Left ventricle myocardium inferior (tissue), 1 donor: Measurements from ENCODE around the gene ADCY4. TPM values are rescaled to one million over a fixed set of nuclear protein-coding genes. Genes with fewer than 3 reads are reported as not detected.

Experiments used
- DNase-seq: peaks from one replicate; pipeline ENCODE4 v3.0.0-alpha.2; 2020
- H3K27ac ChIP-seq: fragments of 200-600 bp; replicated peaks from 2 replicates; pipeline ENCODE4 v1.8.0; 2021
- H3K27me3 ChIP-seq: fragments of 200-600 bp; 2 replicates; pipeline ENCODE4 v1.8.0; 2021; ENCODE audit warnings: low read depth
- H3K36me3 ChIP-seq: fragments of 200-600 bp; 2 replicates; pipeline ENCODE4 v1.8.0; 2021
- H3K4me1 ChIP-seq: fragments of 200-600 bp; 2 replicates; pipeline ENCODE4 v1.8.0; 2021
- H3K4me3 ChIP-seq: fragments of 200-600 bp; 2 replicates; pipeline ENCODE4 v1.8.0; 2021; ENCODE audit warnings: mild to moderate bottlenecking, moderate library complexity
- H3K9me3 ChIP-seq: fragments of 200-600 bp; replicated peaks from 2 replicates; pipeline ENCODE4 v1.8.0; 2021
- intact Hi-C: fragments of 100-400 bp; cut with micrococcal nuclease; formaldehyde crosslinking; loops from one replicate; pipeline ENCODE4 v1.11.0; 2022
- total RNA-seq: library from RNA; stranded (reverse); fragmentation: NEBNext Ultra II Directional; extraction: Animal tissue kit (Norgen Biotek cat#: 25700); gene quantifications from one replicate; pipeline ENCODE4 v1.2.1, GENCODE V29; 2021
- TF ChIP-seq, protein P1 (sequence below): fragments of 200-600 bp; IDR thresholded peaks from 2 replicates; pipeline ENCODE4 v1.8.0; 2021; ENCODE audit warnings: antibody characterized with exemption, mild to moderate bottlenecking, borderline replicate concordance
- donor health status: DM: no; HTN: yes; CAD: no; lungs with severe emphysema.

The ADCY4 gene
- total RNA-seq, 1 donor from 2014 or later: 26.6 TPM

DNA sequence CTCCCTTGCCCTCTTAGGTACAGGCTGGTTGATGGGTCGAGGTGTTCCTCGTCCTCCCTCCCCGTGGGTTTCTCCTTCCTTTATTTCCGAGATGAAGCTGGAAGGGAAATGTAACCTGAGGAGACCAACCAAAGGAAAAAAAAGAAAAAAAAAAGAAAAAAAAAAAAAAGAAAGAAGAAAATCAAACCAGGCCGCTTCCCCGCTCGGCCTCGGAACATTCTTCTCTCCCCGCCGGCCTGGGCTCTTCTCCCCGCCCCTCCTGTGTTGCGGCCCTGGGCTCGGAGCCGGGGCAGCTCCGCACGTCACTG is 31.5 kb upstream of the ADCY4 start:
- DNase-seq: no peak
- Histone ChIP-seq H3K4me1 (peaks cover 42% of the 10 kb centered on the region), H3K27me3 (peaks cover 55% of the 10 kb centered on the region)

DNA sequence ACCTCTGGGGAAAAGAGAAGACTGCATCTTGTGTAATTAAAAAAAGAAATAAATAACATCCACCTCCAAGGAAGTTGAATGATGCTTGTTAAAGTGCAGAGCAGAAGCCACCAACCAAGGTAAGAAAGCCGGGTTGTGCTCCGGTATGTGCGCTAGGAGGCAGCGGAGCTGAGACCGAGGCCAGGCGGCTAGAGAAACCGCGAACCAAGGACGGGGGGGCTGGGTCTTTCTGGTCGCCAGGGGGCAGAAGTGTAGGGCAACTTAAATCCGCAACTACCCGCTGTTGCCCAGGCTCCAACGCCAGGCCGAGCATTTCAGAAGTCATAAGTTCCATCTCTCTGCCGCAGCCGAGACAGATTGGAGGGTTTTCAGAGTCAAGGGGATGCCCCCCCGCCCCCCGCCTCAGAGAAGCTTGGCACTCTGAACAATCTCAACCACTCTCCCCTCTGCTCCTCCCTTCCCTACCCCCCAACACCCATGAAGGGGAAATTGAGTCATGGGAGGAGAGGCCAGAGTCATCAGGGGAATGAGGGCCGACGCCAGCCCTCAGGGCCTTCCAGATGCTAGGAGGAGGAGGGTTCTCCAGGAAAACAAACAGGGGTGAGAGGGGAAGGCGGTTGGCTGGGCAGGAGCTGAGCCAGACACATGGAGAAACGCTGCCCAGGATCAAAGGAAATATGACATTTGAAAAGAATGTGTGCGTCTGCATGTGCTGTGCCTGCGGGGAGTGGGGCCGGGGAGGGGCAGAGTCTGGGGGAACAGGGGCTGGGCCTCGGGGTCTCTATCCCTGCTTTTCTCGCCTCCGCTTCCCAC is 30.9 kb upstream of the ADCY4 start:
- Histone ChIP-seq H3K27me3 (peaks cover 55% of the 10 kb centered on the region), H3K4me3 (peak overlapping the region; percentile 70), H3K4me1 (peaks cover 42% of the 10 kb centered on the region), H3K9me3 (no peaks in the 10 kb centered on the region), H3K27ac (peak overlapping the region; percentile 93), H3K36me3 (no peaks in the 10 kb centered on the region)
- TF ChIP-seq, protein P1, sequence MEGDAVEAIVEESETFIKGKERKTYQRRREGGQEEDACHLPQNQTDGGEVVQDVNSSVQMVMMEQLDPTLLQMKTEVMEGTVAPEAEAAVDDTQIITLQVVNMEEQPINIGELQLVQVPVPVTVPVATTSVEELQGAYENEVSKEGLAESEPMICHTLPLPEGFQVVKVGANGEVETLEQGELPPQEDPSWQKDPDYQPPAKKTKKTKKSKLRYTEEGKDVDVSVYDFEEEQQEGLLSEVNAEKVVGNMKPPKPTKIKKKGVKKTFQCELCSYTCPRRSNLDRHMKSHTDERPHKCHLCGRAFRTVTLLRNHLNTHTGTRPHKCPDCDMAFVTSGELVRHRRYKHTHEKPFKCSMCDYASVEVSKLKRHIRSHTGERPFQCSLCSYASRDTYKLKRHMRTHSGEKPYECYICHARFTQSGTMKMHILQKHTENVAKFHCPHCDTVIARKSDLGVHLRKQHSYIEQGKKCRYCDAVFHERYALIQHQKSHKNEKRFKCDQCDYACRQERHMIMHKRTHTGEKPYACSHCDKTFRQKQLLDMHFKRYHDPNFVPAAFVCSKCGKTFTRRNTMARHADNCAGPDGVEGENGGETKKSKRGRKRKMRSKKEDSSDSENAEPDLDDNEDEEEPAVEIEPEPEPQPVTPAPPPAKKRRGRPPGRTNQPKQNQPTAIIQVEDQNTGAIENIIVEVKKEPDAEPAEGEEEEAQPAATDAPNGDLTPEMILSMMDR: peak; percentile 86
- intact Hi-C loops: loop anchor here (5.0 kb wide), 1 partner anchor 66 kb away; no protein-coding TSS in a partner anchor
- peak; percentile 86 for DNase-seq

More for the DNA sequence above, 31.5 kb upstream of the ADCY4 start:
- Histone ChIP-seq H3K4me3 (peak overlapping the region; percentile 70), H3K9me3 (no peaks in the 10 kb centered on the region), H3K36me3 (no peaks in the 10 kb centered on the region), H3K27ac (peak overlapping the region; percentile 93)
- intact Hi-C loops: loop anchor here (5.0 kb wide), 1 partner anchor 66 kb away; no protein-coding TSS in a partner anchor
- TF ChIP-seq, protein P1: no peak

DNA sequence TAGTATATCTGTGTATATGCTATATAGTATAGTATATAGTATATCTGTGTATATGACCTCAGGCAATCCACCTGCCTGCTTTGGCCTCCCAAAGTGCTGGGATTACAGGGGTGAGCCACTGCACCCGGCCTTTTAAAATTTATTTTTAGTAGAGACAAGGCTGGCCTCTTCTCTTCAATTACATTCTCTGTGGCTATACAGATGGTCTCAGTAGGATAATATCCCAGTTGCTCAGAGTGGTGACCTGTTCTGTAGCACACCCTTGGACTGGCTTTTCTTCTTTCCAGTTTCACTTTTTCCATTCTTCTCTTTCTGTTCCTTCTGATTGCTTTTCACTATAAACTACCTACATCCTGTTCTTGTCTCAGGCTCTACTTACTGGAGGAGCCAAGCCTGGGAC is 30.0 kb upstream of the ADCY4 start:
- Histone ChIP-seq H3K36me3 (no peaks in the 10 kb centered on the region), H3K27ac (peak overlapping the region; percentile 93), H3K27me3 (peaks cover 54% of the 10 kb centered on the region), H3K4me3 (no peak overlapping the region), H3K9me3 (no peaks in the 10 kb centered on the region), H3K4me1 (peaks cover 42% of the 10 kb centered on the region)
- no peak for DNase-seq
- intact Hi-C loops: loop anchor here (5.0 kb wide), 1 partner anchor 67 kb away; no protein-coding TSS in a partner anchor
- TF ChIP-seq, protein P1: no peak

DNA sequence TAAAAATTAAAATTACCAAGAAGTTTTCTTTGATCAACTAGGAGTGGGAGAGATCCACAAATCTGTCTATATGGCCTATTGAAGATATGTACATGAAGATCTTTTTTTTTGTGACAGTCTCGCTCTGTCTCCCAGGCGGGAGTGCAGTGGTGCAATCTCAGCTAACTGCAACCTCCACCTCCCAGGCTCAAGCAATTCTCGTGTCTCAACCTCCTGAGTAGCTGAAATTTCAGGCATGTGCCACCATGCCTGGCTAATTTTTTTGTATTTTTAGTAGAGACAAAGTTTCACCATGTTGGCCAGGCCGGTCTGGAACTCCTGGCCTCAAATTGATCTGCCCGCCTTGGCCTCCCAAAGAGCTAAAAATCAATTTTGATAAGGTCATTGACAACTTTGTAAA is 28.5 kb upstream of the ADCY4 start:
- H3K9me3 ChIP-seq: no peaks in the 10 kb centered on the region
- intact Hi-C loops: no loop called here
- no peak for DNase-seq
- H3K36me3 ChIP-seq: no peaks in the 10 kb centered on the region
- peaks cover 40% of the 10 kb centered on the region for H3K27me3 ChIP-seq
- no peak overlapping the region for H3K4me3 ChIP-seq
- H3K4me1 ChIP-seq: peaks cover 34% of the 10 kb centered on the region
- TF ChIP-seq, protein P1: no peak
- no peak overlapping the region for H3K27ac ChIP-seq

DNA sequence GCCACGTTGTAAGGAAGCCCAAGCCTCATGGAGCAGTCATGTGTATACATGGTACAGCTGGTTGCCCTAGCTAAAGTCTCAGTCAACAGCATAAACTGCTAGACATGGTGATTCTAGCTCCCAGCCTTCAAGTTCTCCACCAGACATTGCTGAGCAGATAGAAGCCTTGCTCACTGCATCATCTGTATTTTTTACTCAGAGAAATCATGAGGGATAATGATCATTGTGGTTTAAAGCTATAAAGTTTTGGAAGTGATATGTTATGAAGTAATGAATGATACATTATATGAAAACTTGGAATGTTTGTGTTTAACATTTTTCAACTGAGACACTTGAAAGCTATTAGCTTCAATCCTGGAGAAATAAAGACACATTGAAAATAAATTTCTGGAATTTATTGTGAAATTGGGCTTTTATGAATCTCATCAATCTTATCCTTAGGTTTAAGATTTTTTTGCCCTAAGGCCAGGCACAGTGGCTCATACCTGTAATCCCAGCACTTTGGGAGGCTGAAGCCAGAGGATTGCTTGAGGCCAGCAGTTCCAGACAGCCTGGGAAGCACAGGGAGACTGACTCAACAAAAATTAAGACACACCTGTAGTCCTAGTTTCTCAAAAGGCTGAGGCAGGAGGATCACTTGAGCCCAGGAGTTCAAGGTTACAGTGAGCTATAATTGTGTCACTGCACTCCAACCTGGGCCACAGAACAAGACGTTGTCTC is 27.5 kb upstream of the ADCY4 start:
- H3K27ac ChIP-seq: no peak overlapping the region
- no peak for DNase-seq
- H3K27me3 ChIP-seq: peaks cover 37% of the 10 kb centered on the region
- no peaks in the 10 kb centered on the region for H3K36me3 ChIP-seq
- TF ChIP-seq, protein P1: no peak
- H3K4me3 ChIP-seq: no peak overlapping the region
- peaks cover 26% of the 10 kb centered on the region for H3K4me1 ChIP-seq
- no peaks in the 10 kb centered on the region for H3K9me3 ChIP-seq
- intact Hi-C loops: no loop called here
